Stimulated activated CD4-positive, alpha-beta T cell treated with anti-CD3 and anti-CD28 coated beads, Interleukin-15, amount 100 ng/mL, for 24 hours (primary cell): ENCODE measurements around the gene GATAD2A.
"Not testable (repeated sequence)": the region's sequence is repeated elsewhere in the genome, so short reads cannot be mapped to it uniquely, and the experiment has no call there.

Experiments used
- DNase-seq: peaks from one replicate; pipeline ENCODE4 v3.0.0-alpha.2; 2020

The GATAD2A gene

GRCh38 chr19:19388568-19389555 is 16.6 kb upstream of the GATAD2A start:
- no peak for DNase-seq

- not testable (repeated sequence) for DNase-seq
Measured at GRCh38 chr19:19389683-19390082, 15.8 kb upstream of the GATAD2A start.

- DNase-seq = not testable (repeated sequence)
Measured at GRCh38 chr19:19394333-19394732, 11.1 kb upstream of the GATAD2A start.

- DNase-seq = no peak
Measured at GRCh38 chr19:19399733-19400433, 5.6 kb upstream of the GATAD2A start.

- no peak for DNase-seq
Measured at GRCh38 chr19:19402656-19403372, 2.7 kb upstream of the GATAD2A start.

GRCh38 chr19:19403373-19403901 is 2.0 kb upstream of the GATAD2A start:
- peak; percentile 16 for DNase-seq

GRCh38 chr19:19405971-19406877 is 749 bp downstream of the GATAD2A start:
- DNase-seq = peak; percentile 70

- peak; percentile 73 for DNase-seq
Measured at GRCh38 chr19:19406878-19407632, 1.6 kb downstream of the GATAD2A start.

- no peak for DNase-seq
Measured at GRCh38 chr19:19407633-19407930, 2.1 kb downstream of the GATAD2A start.

- no peak for DNase-seq
Measured at GRCh38 chr19:19409205-19409604, 3.7 kb downstream of the GATAD2A start.

- DNase-seq = no peak
Measured at GRCh38 chr19:19409631-19410030, 4.2 kb downstream of the GATAD2A start.

GRCh38 chr19:19410553-19411550 is 5.4 kb downstream of the GATAD2A start:
- DNase-seq = peak; percentile 57

- no peak for DNase-seq
Measured at GRCh38 chr19:19416280-19416679, 10.8 kb downstream of the GATAD2A start.

- DNase-seq = no peak
Measured at GRCh38 chr19:19417046-19417445, 11.6 kb downstream of the GATAD2A start.

- DNase-seq = no peak
Measured at GRCh38 chr19:19417628-19418245, 12.3 kb downstream of the GATAD2A start.

GRCh38 chr19:19418555-19419260 is 13.2 kb downstream of the GATAD2A start:
- peak; percentile 22 for DNase-seq

- DNase-seq = peak; percentile 33
Measured at GRCh38 chr19:19420570-19421298, 15.3 kb downstream of the GATAD2A start.

- no peak for DNase-seq
Measured at GRCh38 chr19:19421299-19421696, 15.8 kb downstream of the GATAD2A start.
